T47D (cell line): ENCODE measurements around the gene NBAS.

Experiments used
- DNase-seq, 2 experiments: peaks; one replicate each; pipeline versions ENCODE4 v3.0.0 to v3.0.0-alpha.2; 2011 to 2012; ENCODE audit warnings: low read depth in 1 of 2, low spot score in 1 of 2
- JUND ChIP-seq: IDR thresholded peaks from 2 replicates; pipeline ENCODE4 v1.6.1; 2012; ENCODE audit warnings: low read depth
- in situ Hi-C: cut with HindIII; loops from 2 replicates; pipeline ENCODE4 v1.10.0; 2016; ENCODE audit warnings: low sequenced_read_pairs, low pct_unique_long_range_greater_than_20kb

The NBAS gene

DNA sequence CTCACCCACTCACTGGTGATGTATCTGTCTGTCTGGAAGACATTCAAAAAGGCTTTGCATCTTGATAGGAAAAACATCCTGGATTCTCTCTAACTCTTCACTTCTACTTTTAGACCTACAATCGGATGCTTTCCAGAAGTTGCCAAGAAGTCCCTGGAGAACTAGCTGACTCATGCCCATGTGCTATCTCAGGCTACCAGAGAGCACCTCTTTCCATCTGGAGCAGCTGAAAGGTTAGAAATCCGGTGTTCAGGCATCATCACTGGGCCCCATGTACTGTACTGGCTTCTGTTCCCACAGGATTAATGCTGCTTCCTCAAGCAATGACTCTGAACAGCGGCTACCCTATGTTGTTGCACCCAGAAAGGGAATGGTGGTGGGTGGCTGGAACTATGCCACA is 259.0 kb downstream of the NBAS start:
- no peak for DNase-seq
- TF ChIP-seq JUND = no peak
- in situ Hi-C loops = no loop called here

DNA sequence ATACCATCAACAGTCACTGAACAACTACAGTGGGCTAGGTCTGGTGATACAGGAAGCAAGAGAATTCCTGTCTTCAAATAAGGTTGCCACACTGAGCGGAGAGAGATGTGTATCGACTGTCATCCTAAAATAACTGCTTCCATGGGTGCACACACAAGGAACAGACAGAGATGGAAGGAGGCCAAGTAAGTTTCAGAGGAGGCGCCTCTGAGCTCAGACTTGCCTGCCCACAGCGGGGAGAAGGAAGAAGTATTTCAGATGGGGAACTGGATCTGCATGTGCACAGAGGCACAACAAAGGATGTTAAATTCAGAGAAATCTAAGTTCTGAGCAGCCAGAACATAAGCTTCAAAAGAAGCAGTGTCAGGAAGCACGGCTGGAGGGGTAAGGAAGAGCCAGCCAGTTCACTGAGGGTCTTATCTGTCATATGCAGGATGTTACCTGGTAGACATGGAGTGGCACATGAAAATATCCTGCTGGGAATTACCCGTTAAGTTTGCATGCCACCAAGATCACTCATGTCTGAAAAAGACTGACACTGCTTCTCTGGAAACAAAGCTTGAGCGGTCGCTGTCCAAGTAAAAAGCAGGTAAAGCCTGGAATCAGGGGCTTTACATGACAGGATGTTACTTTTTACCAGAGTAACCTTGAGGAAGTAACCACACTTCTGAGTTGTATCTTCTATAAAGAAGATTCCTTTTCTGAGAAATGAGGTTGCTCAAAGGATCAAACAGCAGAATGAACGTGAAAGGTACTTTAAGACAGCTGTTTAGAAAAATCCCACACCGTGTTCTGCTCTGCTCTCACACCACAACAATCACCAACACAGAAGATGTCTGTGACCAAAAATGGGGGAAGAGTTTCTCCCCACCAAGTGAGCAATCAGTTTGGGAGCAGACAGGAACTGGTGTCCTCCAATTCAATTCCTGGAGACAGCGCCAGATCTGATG is 260.2 kb downstream of the NBAS start:
- DNase-seq = no peak
- in situ Hi-C loops = no loop called here
- TF ChIP-seq JUND = no peak

DNA sequence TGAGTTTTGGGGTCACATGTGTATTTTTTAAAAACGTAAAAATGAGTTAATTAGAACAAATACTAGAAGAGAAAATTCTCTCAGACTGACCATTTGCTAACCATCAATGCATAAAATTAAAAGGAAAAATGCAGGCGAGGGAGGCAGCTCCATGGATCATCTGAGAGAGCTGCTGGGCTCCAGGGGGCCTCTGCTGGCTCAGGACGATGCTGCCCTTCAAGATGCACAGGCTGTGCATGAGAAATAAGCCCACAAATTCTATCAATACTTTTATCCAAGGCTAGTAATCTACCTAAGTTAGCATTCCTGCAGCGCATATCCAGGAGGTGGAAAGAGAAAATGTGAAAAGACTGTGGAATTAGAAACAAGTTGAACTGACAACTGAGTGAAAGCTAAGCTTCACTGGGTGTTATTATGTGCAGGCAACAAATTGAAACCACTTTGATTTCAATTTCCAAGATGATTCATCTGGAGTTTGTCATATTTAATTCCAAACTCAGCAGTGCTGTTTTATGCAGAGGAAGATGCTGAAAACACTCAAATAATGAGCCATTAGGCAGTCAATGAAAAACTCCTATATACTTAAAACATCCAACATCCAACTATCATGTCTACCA is 261.1 kb downstream of the NBAS start:
- no peak for DNase-seq
- TF ChIP-seq JUND = no peak
- in situ Hi-C loops = no loop called here

DNA sequence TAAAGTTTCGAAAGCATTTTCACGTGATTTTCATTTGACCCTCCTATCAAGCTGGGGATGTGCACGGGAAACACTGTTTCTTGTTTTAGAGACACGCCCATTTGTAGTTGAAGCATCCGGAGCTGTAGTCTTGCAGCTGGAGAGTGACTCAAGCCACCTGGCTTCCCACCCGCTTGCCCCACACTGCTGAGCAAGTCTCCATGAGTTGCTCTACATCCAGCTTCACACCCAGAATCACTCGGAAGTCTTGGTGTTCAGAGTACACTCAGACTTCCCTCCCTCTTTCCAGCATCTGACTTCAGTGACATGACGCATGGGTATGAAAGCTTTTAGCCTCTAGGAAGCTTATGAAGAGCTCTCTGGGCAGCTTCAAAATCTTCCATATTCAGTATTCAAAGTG is 262.4 kb downstream of the NBAS start:
- no peak for TF ChIP-seq JUND
- in situ Hi-C loops = no loop called here
- DNase-seq = no peak

DNA sequence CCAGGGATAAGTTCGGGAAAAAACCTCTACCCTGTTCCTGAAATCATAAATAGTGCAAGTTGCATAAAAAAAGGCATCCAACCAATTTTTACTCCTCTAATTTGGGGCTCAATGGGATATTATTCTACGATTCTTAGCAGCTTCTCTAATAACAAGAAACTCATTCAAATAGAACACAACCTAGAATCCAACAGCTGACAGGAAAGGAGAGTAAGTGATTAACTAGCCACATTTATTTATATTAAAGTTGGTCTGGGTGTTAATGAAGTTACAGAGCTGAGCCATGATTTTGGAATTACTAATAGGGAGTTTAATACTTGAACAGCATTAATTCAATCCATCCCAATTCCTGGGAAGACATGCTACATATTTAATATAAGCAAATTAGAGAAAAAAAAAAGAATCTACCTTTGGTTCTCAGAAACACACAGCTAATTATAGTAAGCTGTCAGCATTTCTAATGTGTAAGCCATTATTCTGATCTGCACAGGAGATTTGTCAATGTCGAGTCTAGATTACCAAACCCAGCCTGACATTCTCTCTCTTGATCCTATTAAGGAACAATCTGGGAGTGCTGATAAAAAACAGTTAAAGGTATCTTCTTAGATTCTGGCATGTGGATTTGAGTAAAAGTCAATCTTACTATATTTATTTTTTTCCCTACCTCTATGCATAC is 267.7 kb downstream of the NBAS start:
- no peak for TF ChIP-seq JUND
- DNase-seq = no peak
- in situ Hi-C loops = no loop called here

DNA sequence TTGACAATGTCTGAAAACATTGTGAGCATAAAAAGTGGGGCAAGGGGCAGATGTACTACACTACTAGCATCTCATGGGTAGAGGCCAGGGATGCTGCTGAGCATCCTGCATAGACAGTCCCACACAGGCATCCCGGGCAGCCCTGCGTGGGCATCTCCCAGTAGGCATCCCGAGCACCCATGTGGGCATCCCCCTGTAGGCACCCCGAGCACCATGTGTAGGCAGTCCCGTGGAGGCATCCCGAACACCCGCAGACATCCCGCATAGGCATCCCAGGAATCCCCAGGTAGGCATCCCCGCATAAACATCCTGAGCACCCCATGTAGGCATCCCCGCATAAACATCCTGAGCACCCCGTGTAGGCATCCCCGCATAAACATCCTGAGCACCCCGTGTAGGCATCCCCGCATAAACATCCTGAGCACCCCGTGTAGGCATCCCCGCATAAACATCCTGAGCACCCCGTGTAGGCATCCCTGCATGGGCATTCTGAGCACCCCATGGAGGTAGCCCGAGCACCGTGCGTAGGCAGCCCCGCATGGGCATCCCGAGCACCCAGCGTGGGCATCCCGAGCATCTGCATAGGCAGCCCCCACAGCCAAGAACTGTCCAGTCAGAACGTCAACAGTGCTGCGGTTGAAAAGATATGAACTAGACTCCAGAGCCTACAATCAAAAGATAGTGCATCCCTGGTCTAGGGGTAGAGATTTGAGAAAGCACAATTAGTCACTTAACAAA is 273.5 kb downstream of the NBAS start:
- DNase-seq = no peak
- TF ChIP-seq JUND = no peak
- in situ Hi-C loops = no loop called here

DNA sequence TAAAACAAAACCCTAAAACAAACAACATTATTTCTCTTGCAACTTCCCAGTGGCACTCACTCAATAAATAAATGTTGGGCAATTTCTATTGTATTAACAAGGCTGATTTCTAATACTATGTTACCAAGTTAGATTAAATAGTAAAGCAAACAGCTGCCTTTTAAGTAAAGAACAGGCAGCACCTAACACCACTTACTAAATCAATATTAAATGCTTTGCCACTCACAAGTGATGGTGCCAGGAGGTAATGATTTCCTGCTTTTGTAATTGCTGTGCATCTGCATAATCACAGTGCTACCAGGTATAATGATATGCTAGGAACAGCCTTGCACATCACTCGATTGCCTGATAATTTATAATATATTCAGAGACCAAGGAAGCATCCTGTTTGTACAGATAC is 276.5 kb downstream of the NBAS start:
- in situ Hi-C loops = no loop called here
- TF ChIP-seq JUND = no peak
- no peak for DNase-seq

DNA sequence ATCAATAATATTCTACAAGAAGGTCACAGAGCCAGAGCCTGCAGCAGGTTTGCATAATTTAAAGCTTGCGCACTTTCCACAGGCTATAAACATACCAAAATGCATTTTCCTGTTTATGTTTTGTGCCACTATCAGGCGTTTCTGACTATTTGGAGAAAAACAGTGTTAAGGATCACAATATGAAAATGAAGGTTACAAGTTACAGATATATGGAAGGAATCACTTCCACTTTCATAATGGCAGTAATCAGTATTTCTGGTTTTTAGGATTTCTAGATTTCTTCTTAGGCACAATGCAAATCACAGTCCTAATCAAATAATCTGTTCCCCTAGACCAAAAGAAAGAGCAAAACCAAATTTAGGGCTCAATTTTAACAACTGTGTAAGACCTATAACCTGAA is 279.5 kb downstream of the NBAS start:
- in situ Hi-C loops = no loop called here
- TF ChIP-seq JUND = no peak
- DNase-seq = no peak

DNA sequence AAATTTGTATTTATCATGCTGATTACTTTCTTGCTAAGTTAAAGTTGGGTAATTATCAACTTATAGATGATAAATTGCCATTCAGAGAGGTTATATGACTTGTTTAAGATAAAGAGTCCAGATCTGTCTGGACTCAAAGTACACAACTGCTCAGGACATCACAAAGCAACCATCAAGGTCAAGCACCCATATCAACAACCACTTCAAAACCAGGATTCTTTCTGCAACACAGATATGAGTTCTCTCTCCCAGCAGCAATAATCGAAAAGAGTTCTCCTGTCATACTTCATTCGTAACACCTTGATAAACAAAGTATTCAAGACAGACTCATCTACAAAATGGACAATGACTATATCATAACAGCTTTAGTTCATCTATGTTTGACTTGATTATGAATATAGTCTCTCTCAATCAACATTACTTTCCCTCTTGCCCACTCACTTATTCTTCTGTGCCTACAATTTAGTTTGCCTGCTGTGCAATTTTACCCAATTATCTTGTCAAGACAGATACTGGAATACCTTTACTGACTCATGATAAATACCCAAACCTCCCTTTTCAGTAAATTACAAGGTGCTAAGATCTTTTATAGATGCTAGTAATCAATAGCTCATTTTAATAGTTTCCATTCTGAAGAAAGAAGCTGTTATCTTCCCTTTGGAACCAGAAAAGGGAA is 281.8 kb downstream of the NBAS start:
- DNase-seq = no peak
- no peak for TF ChIP-seq JUND
- in situ Hi-C loops = no loop called here

DNA sequence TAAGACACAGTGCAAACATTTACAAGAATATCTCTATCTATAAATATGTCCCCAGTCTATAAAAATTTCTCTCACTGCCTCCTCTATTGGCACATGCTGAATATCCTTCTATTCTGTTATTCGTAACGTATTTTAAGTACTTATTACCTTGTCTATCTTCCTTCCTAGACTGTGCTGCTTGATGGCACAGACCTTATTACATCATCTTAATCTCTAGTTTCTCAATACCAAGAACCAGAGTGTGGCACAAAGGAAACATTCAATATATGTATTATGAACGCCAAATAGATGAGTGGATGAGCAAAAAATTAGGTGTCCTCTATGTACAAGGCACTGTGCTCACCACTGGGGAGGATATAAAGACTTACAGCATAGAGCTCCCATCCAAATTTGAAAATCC is 282.8 kb downstream of the NBAS start:
- no peak for TF ChIP-seq JUND
- in situ Hi-C loops = no loop called here
- DNase-seq = no peak

DNA sequence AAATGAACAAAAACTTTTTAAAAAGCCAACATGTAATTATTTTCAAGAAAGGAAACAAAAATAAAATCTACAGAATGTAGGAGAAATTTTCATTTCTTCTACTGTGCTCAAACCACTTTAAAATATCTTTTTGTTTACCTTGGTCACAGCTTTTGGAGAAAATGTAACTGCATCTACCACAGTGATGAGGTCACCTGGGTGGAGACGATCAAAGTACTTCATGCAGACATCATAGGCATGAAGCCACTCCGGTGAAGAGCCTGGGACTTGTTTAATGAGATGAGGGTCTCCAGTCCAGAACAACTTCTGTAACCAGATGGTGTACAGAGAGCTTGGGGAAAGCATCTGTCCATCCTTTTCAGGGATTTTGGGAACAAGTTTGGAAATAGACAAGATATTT is 285.8 kb downstream of the NBAS start:
- in situ Hi-C loops = no loop called here
- DNase-seq = no peak
- no peak for TF ChIP-seq JUND

DNA sequence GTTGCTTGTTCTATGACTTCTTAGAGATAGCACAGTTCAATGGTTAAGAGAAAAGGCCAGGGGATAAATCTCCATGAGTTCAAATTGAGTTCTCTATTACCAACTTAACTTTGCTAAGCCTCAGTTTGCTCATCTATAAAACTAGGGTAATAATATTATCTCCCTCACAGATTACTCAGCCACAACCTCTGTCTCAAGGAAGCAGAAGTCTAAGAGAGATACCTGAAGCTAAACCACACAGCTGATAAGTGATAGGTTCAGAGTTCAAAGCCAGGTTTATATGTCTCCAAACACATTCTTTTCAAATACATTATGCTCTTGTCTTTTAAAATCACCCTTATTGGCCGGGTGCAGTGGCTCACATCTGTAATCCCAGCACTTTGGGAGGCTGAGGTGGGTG is 287.7 kb downstream of the NBAS start:
- no peak for DNase-seq
- in situ Hi-C loops = no loop called here
- TF ChIP-seq JUND = no peak
